ENCODE measurements around the gene AGBL2.
"Not testable (repeated sequence)": the region's sequence is repeated elsewhere in the genome, so short reads cannot be mapped to it uniquely, and the experiment has no call there.

Gene AGBL2

GRCh38 chr11:47688111-47688510, 27.1 kb downstream of the AGBL2 start:
- no peaks in the 10 kb centered on the region for H3K27me3 ChIP-seq (ENCODE audit: insufficient read depth, low read length)
- no peaks in the 10 kb centered on the region for H3K9me3 ChIP-seq (ENCODE audit: insufficient read depth, low read depth, low read length)
- no peaks in the 10 kb centered on the region for H3K36me3 ChIP-seq (ENCODE audit: insufficient read depth, low read depth, low read length)
- no peaks in the 10 kb centered on the region for H3K4me1 ChIP-seq (ENCODE audit: insufficient read depth, low read length)
- no peak overlapping the region for H3K4me3 ChIP-seq (ENCODE audit: low read length)
- no peak overlapping the region for H3K9ac ChIP-seq (ENCODE audit: low read depth, low read length)
- H3K27ac ChIP-seq (ENCODE audit: low read length) = no peak overlapping the region

- not testable (repeated sequence) for H3K36me3 ChIP-seq (ENCODE audit: insufficient read depth, low read depth, low read length); H3K9me3 ChIP-seq (ENCODE audit: insufficient read depth, low read depth, low read length); H3K4me1 ChIP-seq (ENCODE audit: insufficient read depth, low read length); H3K9ac ChIP-seq (ENCODE audit: low read depth, low read length); H3K4me3 ChIP-seq (ENCODE audit: low read length); H3K27ac ChIP-seq (ENCODE audit: low read length); H3K27me3 ChIP-seq (ENCODE audit: insufficient read depth, low read length)
These were observed 28.5 kb downstream of the AGBL2 start for GRCh38 chr11:47686704-47687103.

DNA sequence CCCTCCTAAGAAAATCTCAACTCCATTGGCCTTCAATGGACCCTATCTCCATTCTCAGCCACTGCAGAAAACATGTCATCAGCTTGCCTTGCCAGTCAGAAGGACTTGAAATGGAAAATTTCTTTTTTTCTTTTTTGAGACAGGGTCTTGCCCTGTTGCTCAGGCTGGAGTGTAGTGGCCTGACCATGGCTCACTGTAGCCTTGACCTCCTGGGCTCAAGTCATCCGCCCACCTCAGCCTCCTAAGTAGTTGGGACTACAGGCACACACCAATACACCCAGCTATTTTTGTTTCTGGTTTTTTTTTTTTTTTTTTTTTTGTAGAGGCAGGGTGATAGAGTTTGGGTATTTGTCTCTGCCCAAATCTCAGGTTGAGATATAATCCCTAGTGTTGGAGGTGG, 29.0 kb downstream of the AGBL2 start:
- Histone ChIP-seq H3K4me1 (ENCODE audit: insufficient read depth, low read length) (no peaks in the 10 kb centered on the region), H3K9ac (ENCODE audit: low read depth, low read length) (no peak overlapping the region), H3K4me3 (ENCODE audit: low read length) (no peak overlapping the region), H3K36me3 (ENCODE audit: insufficient read depth, low read depth, low read length) (no peaks in the 10 kb centered on the region), H3K27me3 (ENCODE audit: insufficient read depth, low read length) (no peaks in the 10 kb centered on the region), H3K27ac (ENCODE audit: low read length) (no peak overlapping the region), H3K9me3 (ENCODE audit: insufficient read depth, low read depth, low read length) (no peaks in the 10 kb centered on the region)

GRCh38 chr11:47675851-47676250, 39.3 kb downstream of the AGBL2 start:
- no peak overlapping the region for H3K4me3 ChIP-seq (ENCODE audit: low read length)

DNA sequence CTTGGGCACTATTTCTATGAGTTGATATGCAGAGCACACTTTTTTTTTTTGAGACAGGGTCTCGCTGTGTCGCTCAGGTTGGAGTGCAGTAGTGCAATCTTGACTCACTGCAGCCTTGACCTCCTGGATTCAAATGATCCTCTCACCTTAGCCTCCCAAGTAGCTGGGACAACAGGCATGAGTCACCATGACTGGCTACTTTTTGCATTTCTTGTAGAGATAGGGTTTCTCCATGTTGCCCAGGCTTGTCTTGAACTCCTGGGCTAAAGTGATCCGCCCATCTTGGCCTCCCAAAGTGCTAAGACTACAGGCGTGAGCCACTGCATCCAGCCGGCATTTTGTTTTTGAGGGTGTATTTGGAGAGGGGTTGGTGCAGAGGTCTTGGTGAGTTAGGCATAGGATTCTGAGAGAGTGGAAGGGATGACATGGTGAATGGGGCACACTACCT, 42.9 kb downstream of the AGBL2 start:
- Histone ChIP-seq H3K27ac (ENCODE audit: low read length) (no peak overlapping the region), H3K9ac (ENCODE audit: low read depth, low read length) (no peak overlapping the region), H3K9me3 (ENCODE audit: insufficient read depth, low read depth, low read length) (no peaks in the 10 kb centered on the region), H3K4me3 (ENCODE audit: low read length) (no peak overlapping the region), H3K27me3 (ENCODE audit: insufficient read depth, low read length) (no peaks in the 10 kb centered on the region), H3K36me3 (ENCODE audit: insufficient read depth, low read depth, low read length) (no peaks in the 10 kb centered on the region), H3K4me1 (ENCODE audit: insufficient read depth, low read length) (no peaks in the 10 kb centered on the region)

More at GRCh38 chr11:47675851-47676250, 39.3 kb downstream of the AGBL2 start:
- Histone ChIP-seq H3K36me3 (ENCODE audit: insufficient read depth, low read depth, low read length) (no peaks in the 10 kb centered on the region), H3K4me1 (ENCODE audit: insufficient read depth, low read length) (no peaks in the 10 kb centered on the region), H3K27me3 (ENCODE audit: insufficient read depth, low read length) (no peaks in the 10 kb centered on the region), H3K9me3 (ENCODE audit: insufficient read depth, low read depth, low read length) (no peaks in the 10 kb centered on the region), H3K9ac (ENCODE audit: low read depth, low read length) (no peak overlapping the region), H3K27ac (ENCODE audit: low read length) (no peak overlapping the region)

GRCh38 chr11:47669856-47670255, 45.3 kb downstream of the AGBL2 start:
- no peaks in the 10 kb centered on the region for H3K36me3 ChIP-seq (ENCODE audit: insufficient read depth, low read depth, low read length)
- H3K27ac ChIP-seq (ENCODE audit: low read length) = no peak overlapping the region
- no peaks in the 10 kb centered on the region for H3K9me3 ChIP-seq (ENCODE audit: insufficient read depth, low read depth, low read length)
- no peaks in the 10 kb centered on the region for H3K27me3 ChIP-seq (ENCODE audit: insufficient read depth, low read length)
- H3K4me1 ChIP-seq (ENCODE audit: insufficient read depth, low read length) = no peaks in the 10 kb centered on the region
- no peak overlapping the region for H3K4me3 ChIP-seq (ENCODE audit: low read length)
- H3K9ac ChIP-seq (ENCODE audit: low read depth, low read length) = no peak overlapping the region

DNA sequence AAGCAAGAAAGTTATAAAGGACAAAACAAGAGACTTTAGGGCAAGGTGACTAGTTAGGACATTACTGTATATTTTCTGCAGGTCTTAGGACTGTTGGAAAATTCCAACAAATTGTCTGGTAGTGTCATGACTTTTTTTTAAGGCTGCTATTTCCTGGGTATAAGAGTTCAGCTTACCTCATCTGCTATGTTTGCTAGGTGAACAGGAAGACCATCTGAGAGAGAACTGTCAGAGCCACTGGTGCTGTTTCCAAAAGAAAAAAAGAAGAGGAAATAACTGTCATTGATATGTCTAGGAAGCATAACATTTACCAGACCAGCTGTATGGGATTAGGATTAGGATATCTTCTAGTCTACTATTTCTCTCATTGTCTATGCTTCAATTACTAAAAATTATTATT, 46.5 kb downstream of the AGBL2 start:
- H3K9me3 ChIP-seq (ENCODE audit: insufficient read depth, low read depth, low read length) = no peaks in the 10 kb centered on the region
- no peak overlapping the region for H3K4me3 ChIP-seq (ENCODE audit: low read length)
- no peak overlapping the region for H3K27ac ChIP-seq (ENCODE audit: low read length)
- H3K9ac ChIP-seq (ENCODE audit: low read depth, low read length) = no peak overlapping the region
- H3K4me1 ChIP-seq (ENCODE audit: insufficient read depth, low read length) = no peaks in the 10 kb centered on the region
- H3K27me3 ChIP-seq (ENCODE audit: insufficient read depth, low read length) = no peaks in the 10 kb centered on the region
- no peaks in the 10 kb centered on the region for H3K36me3 ChIP-seq (ENCODE audit: insufficient read depth, low read depth, low read length)

DNA sequence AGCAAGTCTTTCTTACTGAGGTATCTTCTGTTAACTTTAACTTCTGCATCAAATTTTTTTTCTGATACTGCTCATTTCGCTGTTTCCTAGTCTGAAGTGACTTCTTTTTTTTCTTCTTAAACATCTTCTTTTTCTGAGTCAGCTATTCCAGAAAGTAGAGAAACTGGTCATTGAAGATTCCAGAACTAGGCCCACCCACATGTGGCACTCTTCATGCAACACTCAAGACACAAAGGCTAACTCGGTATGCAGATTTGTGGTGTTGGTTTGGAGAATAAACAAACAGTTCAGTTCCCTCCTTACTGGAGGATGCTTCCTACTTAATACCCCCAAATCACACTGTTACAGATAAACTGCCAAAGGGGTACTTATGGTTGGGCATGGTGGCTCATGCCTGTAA, 47.6 kb downstream of the AGBL2 start:
- Histone ChIP-seq H3K4me3 (ENCODE audit: low read length) (no peak overlapping the region), H3K36me3 (ENCODE audit: insufficient read depth, low read depth, low read length) (no peaks in the 10 kb centered on the region), H3K27ac (ENCODE audit: low read length) (no peak overlapping the region), H3K9me3 (ENCODE audit: insufficient read depth, low read depth, low read length) (no peaks in the 10 kb centered on the region), H3K27me3 (ENCODE audit: insufficient read depth, low read length) (no peaks in the 10 kb centered on the region), H3K9ac (ENCODE audit: low read depth, low read length) (no peak overlapping the region), H3K4me1 (ENCODE audit: insufficient read depth, low read length) (peaks cover 4% of the 10 kb centered on the region; the same call in 1 of the 2 replicates)

DNA sequence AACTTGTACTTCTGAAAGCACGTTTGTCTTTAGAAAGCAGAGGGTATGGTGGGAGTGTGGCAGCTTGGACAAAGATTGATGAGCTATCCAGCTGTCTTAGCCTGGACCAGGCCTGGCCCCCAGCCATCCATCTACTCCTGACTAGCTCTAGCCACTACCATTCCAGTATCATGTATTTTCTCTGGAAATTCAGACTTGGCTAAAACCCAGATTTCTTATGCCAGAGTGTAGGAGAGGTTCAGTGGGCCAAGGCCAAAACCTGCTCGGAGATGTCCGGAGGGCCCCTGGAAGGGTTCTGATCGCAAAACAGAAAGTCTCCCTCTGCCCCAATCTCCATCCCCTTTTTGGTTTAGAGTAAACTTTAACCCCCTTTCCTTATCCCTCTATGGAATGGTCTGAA, 48.0 kb downstream of the AGBL2 start:
- no peak overlapping the region for H3K27ac ChIP-seq (ENCODE audit: low read length)
- no peaks in the 10 kb centered on the region for H3K36me3 ChIP-seq (ENCODE audit: insufficient read depth, low read depth, low read length)
- H3K4me1 ChIP-seq (ENCODE audit: insufficient read depth, low read length) = peaks cover 4% of the 10 kb centered on the region; the same call in 1 of the 2 replicates
- no peaks in the 10 kb centered on the region for H3K9me3 ChIP-seq (ENCODE audit: insufficient read depth, low read depth, low read length)
- H3K9ac ChIP-seq (ENCODE audit: low read depth, low read length) = no peak overlapping the region
- H3K27me3 ChIP-seq (ENCODE audit: insufficient read depth, low read length) = no peaks in the 10 kb centered on the region
- no peak overlapping the region for H3K4me3 ChIP-seq (ENCODE audit: low read length)

DNA sequence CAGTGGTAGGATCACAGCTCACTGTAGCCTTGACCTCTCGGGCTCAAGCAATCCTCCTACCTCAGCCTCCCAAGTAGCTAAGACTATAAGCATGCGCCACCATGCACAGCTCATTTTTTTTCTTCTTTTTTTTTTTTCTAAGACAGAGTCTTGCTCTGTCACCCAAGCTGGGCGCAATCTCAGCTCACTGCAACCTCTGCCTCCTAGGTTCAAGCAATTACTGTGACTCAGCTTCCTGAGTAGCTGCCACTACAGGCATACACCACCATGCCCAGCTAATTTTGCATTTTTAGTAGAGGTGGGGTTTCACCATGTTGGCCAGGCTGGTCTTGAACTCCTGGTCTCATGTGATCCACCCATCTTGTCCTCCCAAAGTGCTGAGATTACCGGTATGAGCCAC, 50.2 kb downstream of the AGBL2 start:
- H3K36me3 ChIP-seq (ENCODE audit: insufficient read depth, low read depth, low read length); H3K9me3 ChIP-seq (ENCODE audit: insufficient read depth, low read depth, low read length); H3K27ac ChIP-seq (ENCODE audit: low read length); H3K27me3 ChIP-seq (ENCODE audit: insufficient read depth, low read length); H3K9ac ChIP-seq (ENCODE audit: low read depth, low read length); H3K4me1 ChIP-seq (ENCODE audit: insufficient read depth, low read length); H3K4me3 ChIP-seq (ENCODE audit: low read length): not testable (repeated sequence)

DNA sequence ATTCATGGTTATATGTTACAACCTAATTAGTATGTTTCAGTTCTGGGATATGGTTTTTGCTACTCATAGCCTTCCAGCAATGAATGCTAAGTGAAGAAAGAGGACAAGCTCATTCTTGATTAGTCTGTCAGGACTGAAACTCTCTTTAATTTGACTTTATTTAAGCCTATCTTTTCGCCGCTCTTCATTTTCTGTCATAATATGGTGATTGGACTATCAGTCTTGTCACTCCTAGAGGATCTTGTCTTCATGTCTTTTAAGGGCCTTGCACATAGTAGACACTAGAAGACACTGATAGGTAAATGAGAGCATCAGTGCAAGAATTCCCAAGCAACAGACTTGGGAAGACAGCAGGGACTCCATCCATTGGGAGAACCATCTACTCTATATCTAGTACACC, 53.9 kb downstream of the AGBL2 start:
- Histone ChIP-seq H3K27ac (ENCODE audit: low read length) (no peak overlapping the region), H3K9ac (ENCODE audit: low read depth, low read length) (no peak overlapping the region), H3K9me3 (ENCODE audit: insufficient read depth, low read depth, low read length) (no peaks in the 10 kb centered on the region), H3K4me1 (ENCODE audit: insufficient read depth, low read length) (peaks cover 4% of the 10 kb centered on the region; the same call in 1 of the 2 replicates), H3K36me3 (ENCODE audit: insufficient read depth, low read depth, low read length) (no peaks in the 10 kb centered on the region), H3K27me3 (ENCODE audit: insufficient read depth, low read length) (no peaks in the 10 kb centered on the region), H3K4me3 (ENCODE audit: low read length) (no peak overlapping the region)

DNA sequence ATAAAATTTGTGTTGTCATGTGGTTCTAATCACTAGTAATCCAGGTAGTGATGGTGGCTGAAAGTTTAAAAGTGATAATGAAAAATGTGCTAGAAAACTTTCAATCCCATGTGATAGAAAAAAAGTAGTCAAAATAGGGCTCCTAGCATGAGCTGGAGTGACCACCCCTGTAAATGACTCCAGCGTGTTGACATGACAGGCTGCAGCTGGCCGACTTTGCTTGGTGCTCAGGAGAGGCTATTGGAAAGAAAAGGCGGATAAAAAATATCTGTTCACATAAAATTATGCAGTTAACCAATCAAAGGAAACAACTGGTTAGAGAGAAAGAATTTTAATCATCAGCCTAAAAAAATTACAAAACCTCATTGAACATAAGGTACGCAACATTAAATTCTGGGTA, 55.9 kb downstream of the AGBL2 start:
- no peaks in the 10 kb centered on the region for H3K27me3 ChIP-seq (ENCODE audit: insufficient read depth, low read length)
- H3K9ac ChIP-seq (ENCODE audit: low read depth, low read length) = no peak overlapping the region
- no peak overlapping the region for H3K27ac ChIP-seq (ENCODE audit: low read length)
- H3K4me3 ChIP-seq (ENCODE audit: low read length) = no peak overlapping the region
- peaks cover 4% of the 10 kb centered on the region; the same call in 1 of the 2 replicates for H3K4me1 ChIP-seq (ENCODE audit: insufficient read depth, low read length)
- H3K9me3 ChIP-seq (ENCODE audit: insufficient read depth, low read depth, low read length) = no peaks in the 10 kb centered on the region
- H3K36me3 ChIP-seq (ENCODE audit: insufficient read depth, low read depth, low read length) = no peaks in the 10 kb centered on the region

Data from iPS-20b (cell line).